GM19372 (cell line): Measurements from ENCODE around the gene LIN7A.

Experiments
- ATAC-seq: cut with Tn5 transposase; IDR thresholded peaks from one replicate; pipeline ENCODE4 v1.9.1; 2021; ENCODE audit warnings: mild to moderate bottlenecking, low read depth, moderate library complexity; ENCODE audit not compliant: unreplicated experiment

LIN7A gene

GRCh38 chr12:80861641-80862378 is 75.9 kb downstream of the LIN7A start:
- no peak for ATAC-seq

- no peak for ATAC-seq
Observed at GRCh38 chr12:80860928-80861327, 76.8 kb downstream of the LIN7A start.

GRCh38 chr12:80860206-80860605 is 77.5 kb downstream of the LIN7A start:
- ATAC-seq, result no peak

- ATAC-seq, result no peak
Observed at GRCh38 chr12:80858356-80858755, 79.4 kb downstream of the LIN7A start.

GRCh38 chr12:80857311-80857710 is 80.4 kb downstream of the LIN7A start:
- no peak for ATAC-seq

- no peak for ATAC-seq
Observed at GRCh38 chr12:80849337-80849736, 88.4 kb downstream of the LIN7A start.

GRCh38 chr12:80848858-80849257 is 88.9 kb downstream of the LIN7A start:
- ATAC-seq, result no peak

- ATAC-seq, result no peak
Observed at GRCh38 chr12:80847575-80847974, 90.2 kb downstream of the LIN7A start.

GRCh38 chr12:80846952-80847351 is 90.8 kb downstream of the LIN7A start:
- no peak for ATAC-seq

- no peak for ATAC-seq
Observed at GRCh38 chr12:80845639-80846038, 92.1 kb downstream of the LIN7A start.

GRCh38 chr12:80843969-80844368 is 93.8 kb downstream of the LIN7A start:
- no peak for ATAC-seq

GRCh38 chr12:80838708-80839107 is 99.0 kb downstream of the LIN7A start:
- ATAC-seq, result no peak

- no peak for ATAC-seq
Observed at GRCh38 chr12:80838024-80838658, 99.6 kb downstream of the LIN7A start.

- ATAC-seq, result no peak
Observed at GRCh38 chr12:80837342-80837978, 100.3 kb downstream of the LIN7A start.

GRCh38 chr12:80834724-80835123 is 103.0 kb downstream of the LIN7A start:
- ATAC-seq, result no peak

- ATAC-seq, result no peak
Observed at GRCh38 chr12:80830533-80831088, 107.1 kb downstream of the LIN7A start.

- ATAC-seq, result no peak
Observed at GRCh38 chr12:80829767-80830166, 108.0 kb downstream of the LIN7A start.

GRCh38 chr12:80825506-80825905 is 112.2 kb downstream of the LIN7A start:
- ATAC-seq, result no peak

GRCh38 chr12:80823393-80823792 is 114.3 kb downstream of the LIN7A start:
- ATAC-seq, result no peak

- no peak for ATAC-seq
Observed at GRCh38 chr12:80821513-80822000, 116.2 kb downstream of the LIN7A start.

- no peak for ATAC-seq
Observed at GRCh38 chr12:80818878-80819277, 118.9 kb downstream of the LIN7A start.
